Endometrial microvascular endothelial cells (primary cell): ENCODE results near the gene ZCWPW1. TPM values are rescaled to one million over a fixed set of nuclear protein-coding genes. Genes with fewer than 3 reads are reported as not detected.

ENCODE experiments used
- in situ Hi-C: cut with HindIII; loops from 2 replicates; pipeline ENCODE4 v1.10.0; 2017; ENCODE audit warnings: low sequenced_read_pairs, low pct_unique_long_range_greater_than_20kb; ENCODE audit errors: inconsistent ontology term
- total RNA-seq: library from RNA; depleted of rRNA; stranded (reverse); fragments of >200 nt; gene quantifications from one replicate; pipeline ENCODE4 v1.2.3, GENCODE V29; 2015; ENCODE audit errors: inconsistent ontology term

ZCWPW1 gene, protein sequence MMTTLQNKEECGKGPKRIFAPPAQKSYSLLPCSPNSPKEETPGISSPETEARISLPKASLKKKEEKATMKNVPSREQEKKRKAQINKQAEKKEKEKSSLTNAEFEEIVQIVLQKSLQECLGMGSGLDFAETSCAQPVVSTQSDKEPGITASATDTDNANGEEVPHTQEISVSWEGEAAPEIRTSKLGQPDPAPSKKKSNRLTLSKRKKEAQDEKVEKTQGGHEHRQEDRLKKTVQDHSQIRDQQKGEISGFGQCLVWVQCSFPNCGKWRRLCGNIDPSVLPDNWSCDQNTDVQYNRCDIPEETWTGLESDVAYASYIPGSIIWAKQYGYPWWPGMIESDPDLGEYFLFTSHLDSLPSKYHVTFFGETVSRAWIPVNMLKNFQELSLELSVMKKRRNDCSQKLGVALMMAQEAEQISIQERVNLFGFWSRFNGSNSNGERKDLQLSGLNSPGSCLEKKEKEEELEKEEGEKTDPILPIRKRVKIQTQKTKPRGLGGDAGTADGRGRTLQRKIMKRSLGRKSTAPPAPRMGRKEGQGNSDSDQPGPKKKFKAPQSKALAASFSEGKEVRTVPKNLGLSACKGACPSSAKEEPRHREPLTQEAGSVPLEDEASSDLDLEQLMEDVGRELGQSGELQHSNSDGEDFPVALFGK
- 0.09 TPM for total RNA-seq

DNA sequence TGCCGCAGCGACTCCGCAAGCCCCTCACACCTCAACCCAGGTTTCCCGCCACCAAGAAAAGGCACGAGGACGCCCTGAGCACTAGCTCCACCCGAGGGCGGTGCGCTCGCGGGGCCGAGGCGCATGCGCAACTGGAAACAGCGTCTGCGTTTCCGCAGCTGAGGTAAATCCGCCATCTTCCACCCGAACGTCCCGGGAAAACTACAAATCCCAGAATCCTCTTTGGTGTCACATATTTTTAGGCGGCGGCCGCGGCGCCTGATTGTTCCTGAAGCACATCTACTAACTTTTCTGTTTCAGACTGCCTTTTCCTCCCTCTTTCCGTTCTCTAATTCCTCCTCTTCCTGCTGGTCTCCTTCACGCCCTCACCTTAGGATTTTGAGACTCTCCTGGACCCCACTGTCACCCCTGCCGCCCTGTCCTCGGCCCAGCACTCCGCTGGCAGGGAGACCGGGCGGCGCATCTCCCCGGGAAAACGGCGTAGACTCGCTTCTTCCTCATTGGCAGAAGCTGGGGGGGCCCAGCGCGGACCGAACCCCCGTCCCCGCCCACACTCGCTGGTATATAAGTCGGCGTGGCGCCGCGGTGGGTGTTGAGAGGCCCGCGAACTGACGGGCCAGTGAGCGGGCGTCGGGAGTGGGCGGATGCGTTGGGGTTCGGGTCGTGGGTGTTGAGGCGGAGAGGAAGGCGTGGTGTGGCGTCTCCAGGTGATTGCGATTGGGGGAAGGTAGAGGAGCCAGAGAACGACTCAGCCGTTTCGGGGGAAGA lies at the start of gene ZCWPW1:
Gene ZCWPW1, minus strand, starts transcription at position 505 of the 768 bp plus-strand sequence. CDS start 8,054 bp downstream, outside the sequence.
- in situ Hi-C loops = no loop called here

GRCh38 chr7:100477871-100478267 lies 49.4 kb upstream of the ZCWPW1 start:
- in situ Hi-C loops = no loop called here

DNA sequence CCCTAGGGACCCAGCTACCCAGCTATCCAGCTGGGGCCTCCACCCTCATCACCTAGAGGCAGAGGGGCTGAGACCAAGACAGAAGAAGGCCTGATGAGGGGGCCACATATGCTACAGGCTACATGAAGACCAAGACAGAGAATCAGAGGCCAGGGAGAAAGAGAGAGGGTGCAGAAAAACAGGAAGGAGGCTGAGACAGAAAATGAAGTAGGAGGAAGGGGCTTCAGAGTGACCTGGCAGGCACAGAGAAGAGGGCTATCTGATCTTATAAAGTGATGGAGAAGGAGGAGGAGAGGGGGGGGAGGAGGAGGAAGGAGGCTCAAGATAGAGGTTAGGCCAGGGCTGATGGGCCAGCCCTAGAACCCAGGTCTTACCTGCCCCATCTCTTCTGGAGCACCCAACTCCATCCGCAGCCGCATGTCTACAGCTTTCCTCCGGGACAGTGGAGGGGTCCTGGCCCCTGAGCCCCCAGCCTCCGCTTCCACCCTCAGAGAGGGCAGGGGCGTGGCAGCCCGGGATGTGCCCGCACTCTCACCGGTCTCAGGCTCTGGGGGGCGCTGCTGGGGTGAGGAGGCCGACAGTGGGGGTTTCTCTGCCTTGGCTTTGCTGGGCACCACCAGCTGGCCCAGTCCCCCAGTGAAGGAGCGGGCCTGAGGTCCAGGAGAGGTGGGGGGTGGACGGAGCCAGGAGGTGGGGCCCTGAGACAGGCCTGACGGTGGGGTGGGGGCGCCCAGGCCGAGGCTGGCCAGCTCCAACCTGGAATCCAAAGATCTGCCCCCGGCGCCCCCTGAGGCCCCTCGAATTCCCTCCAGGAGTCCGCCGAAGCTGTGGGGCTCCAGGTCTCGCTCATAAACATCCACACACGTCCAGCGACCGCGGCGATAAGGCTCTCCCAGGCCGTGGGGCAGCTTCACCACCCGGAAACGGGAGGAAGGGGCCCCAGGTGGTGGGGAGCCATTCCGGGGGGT lies 48.7 kb upstream of the ZCWPW1 start:
- in situ Hi-C loops = no loop called here

DNA sequence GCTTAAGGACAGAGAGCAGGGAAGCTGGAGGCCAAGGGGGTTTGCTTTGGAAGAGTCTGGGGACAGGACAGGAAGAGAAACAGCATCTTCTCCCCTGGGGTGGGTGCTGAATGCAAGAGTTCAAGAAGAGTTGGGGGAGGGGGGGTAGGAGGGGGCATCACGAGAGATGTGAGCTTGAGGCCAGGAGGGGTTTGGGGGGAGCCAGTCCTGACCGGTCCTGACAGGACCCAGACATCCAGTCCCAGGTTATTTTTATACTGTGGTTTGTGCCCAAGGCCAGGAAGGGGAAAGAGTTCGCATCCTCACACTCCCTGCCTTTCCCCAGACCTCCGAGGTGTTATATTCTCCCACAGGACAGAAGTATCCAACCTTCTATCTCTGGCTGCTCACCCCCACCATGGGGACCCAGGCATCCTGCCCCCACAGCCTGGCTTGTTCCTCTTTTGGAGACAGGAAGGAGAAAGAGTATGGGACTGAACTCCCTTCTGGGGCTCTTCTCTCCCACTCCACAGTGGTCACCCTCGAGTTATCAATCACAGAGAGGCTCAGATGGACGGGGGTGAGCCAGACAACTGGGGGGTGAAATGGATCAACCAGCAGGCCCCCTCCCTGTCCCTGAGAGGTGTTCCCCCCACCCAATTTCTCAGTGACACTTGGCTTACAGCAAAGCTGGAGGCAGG lies 47.7 kb upstream of the ZCWPW1 start:
- in situ Hi-C loops = no loop called here

DNA sequence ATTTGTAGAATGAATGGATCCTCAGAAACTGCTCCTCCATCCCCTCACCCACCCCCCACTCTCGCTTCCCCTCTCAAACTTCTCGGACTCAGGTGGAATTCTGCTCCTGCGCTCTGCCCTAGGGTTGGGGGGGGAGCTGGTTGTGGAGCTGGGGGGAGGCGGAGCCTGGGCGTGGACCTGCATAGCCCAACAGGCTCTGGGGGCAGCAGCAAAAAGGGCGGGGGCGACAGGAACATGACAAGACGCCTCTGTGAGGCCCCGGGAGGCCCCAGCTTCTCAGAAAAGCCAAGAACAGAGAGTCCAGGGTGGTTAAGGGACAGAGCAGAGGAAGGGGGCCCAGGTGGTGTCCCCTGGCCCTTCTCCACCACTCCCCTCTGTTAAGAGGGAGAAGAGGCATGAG lies 47.0 kb upstream of the ZCWPW1 start:
- in situ Hi-C loops = no loop called here

DNA sequence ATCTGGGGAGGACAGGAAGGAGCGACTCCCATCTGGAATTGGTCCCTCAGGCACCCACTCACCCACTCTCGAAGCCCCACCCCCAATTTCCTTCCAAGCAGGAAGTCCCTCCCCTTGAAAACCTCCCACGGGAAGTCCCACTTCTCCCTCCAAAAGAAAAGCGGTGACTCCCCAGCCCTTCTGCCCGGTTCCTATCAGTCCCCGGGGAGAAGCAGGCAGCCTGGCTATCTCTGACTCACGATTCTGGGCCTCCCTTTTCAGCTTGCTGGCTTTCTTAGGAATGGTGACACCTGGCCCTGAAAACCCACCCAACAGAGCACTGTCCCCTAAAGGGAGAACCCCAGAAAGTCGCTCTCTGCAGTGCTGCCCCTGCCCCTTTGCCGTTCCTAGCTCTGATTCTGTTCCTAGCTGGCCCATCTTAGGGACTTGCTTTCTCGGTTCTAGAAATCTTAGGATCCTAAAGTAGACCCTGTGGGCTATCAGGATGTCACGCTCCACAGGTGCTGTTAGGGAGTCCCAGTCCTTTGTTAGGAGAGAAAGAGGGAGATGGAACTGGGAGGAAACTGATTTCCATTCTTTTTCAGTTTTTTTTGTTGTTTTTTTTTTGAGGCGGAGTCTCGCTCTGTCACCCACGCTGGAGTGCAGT lies 44.5 kb upstream of the ZCWPW1 start:
- in situ Hi-C loops = no loop called here

DNA sequence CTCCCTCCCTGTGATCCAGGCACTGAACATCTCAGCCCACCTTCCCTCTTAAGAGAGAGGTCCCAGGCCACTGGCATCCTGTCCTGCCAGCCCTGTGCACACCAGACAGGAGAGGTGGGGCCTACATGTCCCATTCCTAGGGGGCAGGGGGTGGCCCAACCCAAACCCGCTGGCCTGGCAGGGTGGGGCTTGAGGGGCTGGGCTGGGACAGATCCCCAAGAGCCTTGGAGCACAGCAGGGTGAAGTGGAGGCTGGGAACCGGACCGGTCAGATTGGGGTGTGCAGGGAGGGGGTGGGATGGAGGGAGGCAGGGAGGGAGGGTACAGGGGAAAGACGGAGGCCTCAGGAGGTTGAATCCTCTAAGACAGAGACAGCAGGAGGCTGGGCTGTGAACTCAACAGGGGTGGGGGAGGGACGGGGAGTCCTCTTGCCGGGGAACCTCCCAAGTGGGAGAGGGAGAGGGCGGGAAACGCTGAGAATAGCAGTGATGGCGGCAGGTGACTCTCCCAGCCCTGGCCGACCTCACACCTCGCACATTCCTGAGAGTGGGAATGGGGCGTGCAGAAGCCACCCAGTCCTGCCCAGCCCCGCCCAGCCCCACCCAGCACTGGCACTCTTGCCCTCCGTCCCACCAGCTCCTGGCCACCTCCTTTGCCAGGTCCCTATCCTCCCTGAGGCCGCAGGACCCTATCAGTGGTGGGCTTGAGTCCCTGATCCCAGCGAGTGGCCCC lies 43.8 kb upstream of the ZCWPW1 start:
- in situ Hi-C loops = no loop called here

DNA sequence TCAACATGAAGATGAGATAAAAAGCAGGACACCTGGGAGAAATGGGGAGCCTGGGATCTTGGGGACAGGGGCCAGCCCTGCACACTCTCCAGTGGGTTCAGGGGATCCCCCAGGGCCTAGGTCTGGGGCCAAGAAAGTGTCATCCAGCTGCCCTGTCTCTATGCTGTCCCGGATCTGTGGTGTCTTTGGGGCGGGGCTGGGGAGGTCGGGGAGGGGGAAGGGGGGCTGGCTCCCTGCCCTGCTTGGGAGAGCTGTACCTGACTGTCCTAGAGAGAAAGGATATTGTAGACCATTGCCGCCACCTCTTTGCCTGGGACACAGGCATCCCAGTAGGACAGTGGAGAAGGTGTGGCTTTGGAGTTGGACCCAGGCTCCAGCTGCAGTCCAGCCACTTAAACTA lies 42.5 kb upstream of the ZCWPW1 start:
- in situ Hi-C loops = no loop called here

GRCh38 chr7:100469227-100470044 lies 40.9 kb upstream of the ZCWPW1 start:
- in situ Hi-C loops = no loop called here

- in situ Hi-C loops = no loop called here
These were observed 39.3 kb upstream of the ZCWPW1 start for GRCh38 chr7:100467638-100468373.

DNA sequence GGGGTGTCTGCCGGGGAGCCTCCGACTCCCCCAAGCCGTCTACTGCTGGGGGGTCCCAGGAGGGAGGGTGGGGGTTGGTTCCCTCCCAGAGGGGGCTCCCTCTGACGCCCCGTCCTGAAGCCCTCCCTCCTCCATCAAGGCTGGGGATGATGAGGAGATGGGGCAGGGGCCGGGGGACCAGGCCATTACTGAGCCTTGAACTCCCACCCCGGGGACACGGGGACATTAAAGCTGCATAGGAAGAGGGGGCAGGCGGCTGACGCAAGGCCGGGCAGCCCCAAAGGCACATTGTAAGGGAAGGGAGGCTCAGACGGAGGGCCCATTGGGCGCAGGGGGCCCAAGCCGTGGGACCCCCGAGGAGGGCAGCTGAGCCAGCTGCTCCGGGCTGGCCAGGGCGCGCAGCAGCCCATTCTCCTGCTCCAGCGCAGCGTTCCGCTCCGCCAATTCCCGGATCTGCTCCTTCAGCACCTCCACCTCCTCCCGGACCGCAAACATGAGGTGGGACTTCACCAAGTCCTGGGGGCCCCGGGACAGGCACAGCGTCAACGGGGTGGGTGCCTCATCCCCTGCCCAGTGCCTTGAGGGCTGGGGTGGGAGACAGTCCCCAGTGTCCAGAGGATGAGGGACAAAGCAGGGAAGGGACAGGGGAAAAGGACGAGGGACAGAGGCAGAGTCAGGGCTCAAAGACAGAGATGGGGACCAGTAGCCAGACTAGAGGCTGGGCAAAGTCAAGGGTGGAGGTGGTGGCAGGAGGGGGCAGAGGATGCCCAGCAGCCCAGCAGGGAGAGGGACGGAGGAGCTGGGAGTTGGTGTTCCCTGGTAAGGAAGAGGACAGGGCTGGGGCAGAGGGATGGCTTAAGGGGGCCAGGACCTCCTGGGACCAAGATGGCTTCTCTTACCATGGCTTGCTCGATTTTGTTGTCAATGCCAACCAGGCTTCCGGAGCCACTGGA lies 38.4 kb upstream of the ZCWPW1 start:
- in situ Hi-C loops = no loop called here

- in situ Hi-C loops = no loop called here
These were observed 37.3 kb upstream of the ZCWPW1 start for GRCh38 chr7:100465702-100466311.

DNA sequence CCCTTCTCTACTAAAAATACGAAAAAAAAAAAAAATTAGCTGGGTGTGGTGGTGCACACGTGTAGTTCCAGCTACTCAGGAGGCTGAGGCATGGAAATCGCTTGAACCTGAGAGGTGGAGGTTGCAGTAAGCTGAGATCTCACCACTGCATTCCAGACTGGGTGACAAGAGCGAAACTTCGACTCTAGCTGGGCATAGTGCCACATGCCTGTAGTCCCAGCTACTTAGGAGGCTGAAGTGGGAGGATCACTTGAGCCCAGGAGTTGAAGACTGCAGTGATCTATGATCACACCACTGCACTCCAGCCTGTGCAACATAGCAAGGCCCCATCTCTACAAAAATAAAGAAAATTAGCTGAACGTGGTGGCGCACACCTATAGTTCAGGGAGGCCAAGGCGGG lies 36.8 kb upstream of the ZCWPW1 start:
- in situ Hi-C loops = no loop called here

DNA sequence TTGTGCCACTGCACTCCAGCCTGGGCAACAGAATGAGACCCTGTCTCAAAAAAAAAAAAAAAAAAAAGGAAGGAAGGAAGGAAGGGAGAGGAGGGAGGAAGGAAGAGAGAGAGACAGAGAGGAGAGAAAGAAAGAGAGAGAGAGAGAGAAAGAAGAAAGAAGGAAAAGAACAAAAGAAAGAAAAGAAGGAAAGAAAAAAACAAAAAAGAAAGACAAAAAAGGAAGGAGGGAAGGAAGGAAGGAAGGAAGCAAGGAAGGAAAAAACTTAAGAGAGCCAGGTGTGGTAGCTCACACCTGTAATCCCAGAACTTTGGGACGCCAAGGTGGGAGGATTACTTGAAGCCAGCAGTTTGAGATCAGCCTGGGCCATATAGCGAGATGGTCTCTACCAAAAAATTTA lies 36.3 kb upstream of the ZCWPW1 start:
- in situ Hi-C loops = no loop called here
